ENCODE measurements around the gene DRAM2.

Gene DRAM2

GRCh38 chr1:111176678-111177077 lies 36.8 kb upstream of the DRAM2 start:
- DNase-seq (ENCODE audit: low read depth), result no peak
- TF ChIP-seq POLR2A (IDR thresholded peaks at IDR 0.05; ENCODE audit: extremely low read depth, insufficient read length) (no peak), CTCF (IDR thresholded peaks at IDR 0.05; ENCODE audit: low read depth, low read length) (no peak), MAX (IDR thresholded peaks at IDR 0.05; ENCODE audit: low read depth, low read length) (no peak), MYC (IDR thresholded peaks at IDR 0.05; ENCODE audit: low read depth, low read length) (no peak)
- H3K4me3 ChIP-seq (ENCODE audit: low read depth, low read length), result no peak overlapping the region

- TF ChIP-seq MYC (IDR thresholded peaks at IDR 0.05; ENCODE audit: low read depth, low read length) (no peak), POLR2A (IDR thresholded peaks at IDR 0.05; ENCODE audit: extremely low read depth, insufficient read length) (no peak), MAX (IDR thresholded peaks at IDR 0.05; ENCODE audit: low read depth, low read length) (no peak), CTCF (IDR thresholded peaks at IDR 0.05; ENCODE audit: low read depth, low read length) (no peak)
- H3K4me3 ChIP-seq (ENCODE audit: low read depth, low read length), result no peak overlapping the region
- DNase-seq (ENCODE audit: low read depth), result no peak
Measured at GRCh38 chr1:111175349-111175748, 35.5 kb upstream of the DRAM2 start.

- no peak overlapping the region for H3K4me3 ChIP-seq (ENCODE audit: low read depth, low read length)
- DNase-seq (ENCODE audit: low read depth), result no peak
- no peak for TF ChIP-seq MYC (IDR thresholded peaks at IDR 0.05; ENCODE audit: low read depth, low read length)
- no peak for TF ChIP-seq POLR2A (IDR thresholded peaks at IDR 0.05; ENCODE audit: extremely low read depth, insufficient read length)
- no peak for TF ChIP-seq MAX (IDR thresholded peaks at IDR 0.05; ENCODE audit: low read depth, low read length)
- no peak for TF ChIP-seq CTCF (IDR thresholded peaks at IDR 0.05; ENCODE audit: low read depth, low read length)
Measured at GRCh38 chr1:111174070-111174469, 34.2 kb upstream of the DRAM2 start.

- no peak overlapping the region for H3K4me3 ChIP-seq (ENCODE audit: low read depth, low read length)
- TF ChIP-seq MYC (IDR thresholded peaks at IDR 0.05; ENCODE audit: low read depth, low read length) (no peak), MAX (IDR thresholded peaks at IDR 0.05; ENCODE audit: low read depth, low read length) (no peak), POLR2A (IDR thresholded peaks at IDR 0.05; ENCODE audit: extremely low read depth, insufficient read length) (no peak), CTCF (IDR thresholded peaks at IDR 0.05; ENCODE audit: low read depth, low read length) (no peak)
- DNase-seq (ENCODE audit: low read depth), result no peak
Measured at GRCh38 chr1:111172463-111172862, 32.6 kb upstream of the DRAM2 start.

- DNase-seq (ENCODE audit: low read depth), result no peak
- TF ChIP-seq POLR2A (IDR thresholded peaks at IDR 0.05; ENCODE audit: extremely low read depth, insufficient read length) (no peak), MYC (IDR thresholded peaks at IDR 0.05; ENCODE audit: low read depth, low read length) (no peak), MAX (IDR thresholded peaks at IDR 0.05; ENCODE audit: low read depth, low read length) (no peak), CTCF (IDR thresholded peaks at IDR 0.05; ENCODE audit: low read depth, low read length) (no peak)
- H3K4me3 ChIP-seq (ENCODE audit: low read depth, low read length), result no peak overlapping the region
Measured at GRCh38 chr1:111164151-111164550, 24.3 kb upstream of the DRAM2 start.

GRCh38 chr1:111163363-111163762 lies 23.5 kb upstream of the DRAM2 start:
- no peak overlapping the region for H3K4me3 ChIP-seq (ENCODE audit: low read depth, low read length)
- TF ChIP-seq CTCF (IDR thresholded peaks at IDR 0.05; ENCODE audit: low read depth, low read length), result no peak
- TF ChIP-seq POLR2A (IDR thresholded peaks at IDR 0.05; ENCODE audit: extremely low read depth, insufficient read length), result no peak
- no peak for TF ChIP-seq MAX (IDR thresholded peaks at IDR 0.05; ENCODE audit: low read depth, low read length)
- no peak for TF ChIP-seq MYC (IDR thresholded peaks at IDR 0.05; ENCODE audit: low read depth, low read length)
- DNase-seq (ENCODE audit: low read depth), result no peak

Measured in NB4 (cell line).